ENCODE measurements around the gene CASP1.
"Not testable (repeated sequence)": the region's sequence is repeated elsewhere in the genome, so short reads cannot be mapped to it uniquely, and the experiment has no call there.

DNA sequence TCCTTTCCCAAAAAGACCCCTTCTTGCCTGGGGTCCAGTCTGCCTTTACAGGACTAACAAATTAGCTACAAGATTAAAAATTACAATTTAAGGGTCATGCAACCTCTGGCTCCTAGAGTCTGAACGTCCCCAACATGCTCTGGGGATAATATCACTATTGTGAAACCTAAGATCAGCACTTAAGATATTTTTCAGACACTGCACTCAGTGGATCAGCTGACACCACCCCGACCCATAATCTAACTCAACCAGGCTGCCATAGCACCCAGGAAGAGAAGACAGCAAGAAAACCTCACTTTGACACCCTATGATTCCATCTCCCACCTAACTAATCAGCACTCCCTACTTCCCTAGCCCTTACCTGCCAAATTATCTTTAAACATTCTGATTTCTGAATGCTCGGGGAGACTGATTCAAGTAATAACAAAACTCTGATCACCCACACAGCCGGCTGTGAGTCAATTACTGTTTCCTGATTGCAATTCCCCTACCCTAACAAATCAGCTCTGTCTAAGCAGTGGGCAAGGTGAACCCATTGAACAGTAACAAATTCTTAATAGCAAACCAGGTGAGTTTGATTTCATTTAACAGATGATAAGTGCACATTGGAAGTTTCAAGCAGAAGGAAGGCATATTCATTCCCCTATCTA lies 42.3 kb upstream of the CASP1 start:
- TF ChIP-seq, protein P1, sequence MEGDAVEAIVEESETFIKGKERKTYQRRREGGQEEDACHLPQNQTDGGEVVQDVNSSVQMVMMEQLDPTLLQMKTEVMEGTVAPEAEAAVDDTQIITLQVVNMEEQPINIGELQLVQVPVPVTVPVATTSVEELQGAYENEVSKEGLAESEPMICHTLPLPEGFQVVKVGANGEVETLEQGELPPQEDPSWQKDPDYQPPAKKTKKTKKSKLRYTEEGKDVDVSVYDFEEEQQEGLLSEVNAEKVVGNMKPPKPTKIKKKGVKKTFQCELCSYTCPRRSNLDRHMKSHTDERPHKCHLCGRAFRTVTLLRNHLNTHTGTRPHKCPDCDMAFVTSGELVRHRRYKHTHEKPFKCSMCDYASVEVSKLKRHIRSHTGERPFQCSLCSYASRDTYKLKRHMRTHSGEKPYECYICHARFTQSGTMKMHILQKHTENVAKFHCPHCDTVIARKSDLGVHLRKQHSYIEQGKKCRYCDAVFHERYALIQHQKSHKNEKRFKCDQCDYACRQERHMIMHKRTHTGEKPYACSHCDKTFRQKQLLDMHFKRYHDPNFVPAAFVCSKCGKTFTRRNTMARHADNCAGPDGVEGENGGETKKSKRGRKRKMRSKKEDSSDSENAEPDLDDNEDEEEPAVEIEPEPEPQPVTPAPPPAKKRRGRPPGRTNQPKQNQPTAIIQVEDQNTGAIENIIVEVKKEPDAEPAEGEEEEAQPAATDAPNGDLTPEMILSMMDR (IDR thresholded peaks at IDR 0.05), result not testable (repeated sequence)
- not testable (repeated sequence) for TF ChIP-seq POLR2A (IDR thresholded peaks at IDR 0.05)

All from breast epithelium (tissue), 3 donors.